ENCODE results near the gene CREB5.

DNA sequence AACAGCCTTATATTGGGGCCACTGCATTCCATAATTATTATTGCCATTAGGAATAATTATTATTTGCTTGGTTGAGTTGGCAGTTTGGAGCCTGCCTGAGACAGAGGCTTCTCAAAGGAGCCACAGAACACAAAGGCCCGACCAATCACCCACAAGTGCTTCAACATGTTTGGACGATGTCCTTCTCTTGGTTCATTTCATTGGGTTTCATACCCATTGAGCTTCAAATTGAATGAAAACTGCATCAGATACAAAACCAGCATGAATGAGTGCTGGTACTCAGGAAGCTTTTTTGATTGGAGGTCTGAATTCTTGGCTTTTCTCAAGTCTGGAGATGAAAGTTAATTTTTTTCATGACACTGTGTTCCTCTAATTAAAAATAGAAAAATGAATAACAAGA, 168.3 kb downstream of the CREB5 start:
- TF ChIP-seq SIN3A (IDR thresholded peaks at IDR 0.05; ENCODE audit: borderline replicate concordance, insufficient read depth, low read length) (no peak), POLR2AphosphoS5 (IDR thresholded peaks at IDR 0.05; ENCODE audit: low read depth, low read length) (no peak)
- TF ChIP-seq, protein P1, sequence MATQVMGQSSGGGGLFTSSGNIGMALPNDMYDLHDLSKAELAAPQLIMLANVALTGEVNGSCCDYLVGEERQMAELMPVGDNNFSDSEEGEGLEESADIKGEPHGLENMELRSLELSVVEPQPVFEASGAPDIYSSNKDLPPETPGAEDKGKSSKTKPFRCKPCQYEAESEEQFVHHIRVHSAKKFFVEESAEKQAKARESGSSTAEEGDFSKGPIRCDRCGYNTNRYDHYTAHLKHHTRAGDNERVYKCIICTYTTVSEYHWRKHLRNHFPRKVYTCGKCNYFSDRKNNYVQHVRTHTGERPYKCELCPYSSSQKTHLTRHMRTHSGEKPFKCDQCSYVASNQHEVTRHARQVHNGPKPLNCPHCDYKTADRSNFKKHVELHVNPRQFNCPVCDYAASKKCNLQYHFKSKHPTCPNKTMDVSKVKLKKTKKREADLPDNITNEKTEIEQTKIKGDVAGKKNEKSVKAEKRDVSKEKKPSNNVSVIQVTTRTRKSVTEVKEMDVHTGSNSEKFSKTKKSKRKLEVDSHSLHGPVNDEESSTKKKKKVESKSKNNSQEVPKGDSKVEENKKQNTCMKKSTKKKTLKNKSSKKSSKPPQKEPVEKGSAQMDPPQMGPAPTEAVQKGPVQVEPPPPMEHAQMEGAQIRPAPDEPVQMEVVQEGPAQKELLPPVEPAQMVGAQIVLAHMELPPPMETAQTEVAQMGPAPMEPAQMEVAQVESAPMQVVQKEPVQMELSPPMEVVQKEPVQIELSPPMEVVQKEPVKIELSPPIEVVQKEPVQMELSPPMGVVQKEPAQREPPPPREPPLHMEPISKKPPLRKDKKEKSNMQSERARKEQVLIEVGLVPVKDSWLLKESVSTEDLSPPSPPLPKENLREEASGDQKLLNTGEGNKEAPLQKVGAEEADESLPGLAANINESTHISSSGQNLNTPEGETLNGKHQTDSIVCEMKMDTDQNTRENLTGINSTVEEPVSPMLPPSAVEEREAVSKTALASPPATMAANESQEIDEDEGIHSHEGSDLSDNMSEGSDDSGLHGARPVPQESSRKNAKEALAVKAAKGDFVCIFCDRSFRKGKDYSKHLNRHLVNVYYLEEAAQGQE (IDR thresholded peaks at IDR 0.05; ENCODE audit: insufficient read depth in 1 of 2, low read depth in 2 of 2, low read length in 2 of 2) = no peak
